Adrenal gland (tissue), 5 donors: ENCODE data around the gene FAM118B.

ENCODE experiments used
- POLR2A ChIP-seq, 2 donors: fragments of 450-650 bp; IDR thresholded peaks; one replicate each; pipeline ENCODE4 v1.6.1; 2017; ENCODE audit warnings: antibody characterized with exemption in 2 of 2, mild to moderate bottlenecking in 2 of 2, moderate library complexity in 1 of 2
- TF ChIP-seq, protein P1 (sequence below), 6 experiments: fragments of 450-650 bp in 4 of 6; fragments of 200-600 bp in 2 of 6; sonication (generic) in 1 of 6; IDR thresholded peaks; 1 replicate in 5 of 6; 2 replicates in 1 of 6; pipeline versions ENCODE4 v1.5.1 to v1.8.0; 2016 to 2021; ENCODE audit warnings: antibody characterized with exemption in 6 of 6, mild to moderate bottlenecking in 2 of 6, moderate library complexity in 1 of 6
- donor health status: DM: no; HTN: no; CAD: no.

DNA sequence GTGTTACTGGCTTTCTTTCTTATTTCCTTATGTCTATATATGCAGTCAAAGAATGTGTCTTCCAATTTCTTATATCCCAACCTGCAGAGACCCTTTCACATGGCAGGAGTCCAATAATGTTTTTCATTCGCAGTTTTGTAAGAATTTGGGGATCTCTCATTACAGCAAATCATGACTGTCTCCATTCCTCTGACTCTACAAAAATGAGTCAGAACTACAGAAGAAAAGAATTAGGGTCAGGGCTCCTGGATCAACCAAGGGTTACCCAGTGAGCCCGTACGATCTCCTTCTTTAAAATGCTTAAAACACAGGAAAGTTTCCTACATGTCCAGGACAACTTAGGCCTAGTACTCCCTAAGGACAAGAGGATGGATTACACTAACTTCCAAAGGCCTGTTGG lies 42.3 kb upstream of the FAM118B start:
- TF ChIP-seq, protein P1, sequence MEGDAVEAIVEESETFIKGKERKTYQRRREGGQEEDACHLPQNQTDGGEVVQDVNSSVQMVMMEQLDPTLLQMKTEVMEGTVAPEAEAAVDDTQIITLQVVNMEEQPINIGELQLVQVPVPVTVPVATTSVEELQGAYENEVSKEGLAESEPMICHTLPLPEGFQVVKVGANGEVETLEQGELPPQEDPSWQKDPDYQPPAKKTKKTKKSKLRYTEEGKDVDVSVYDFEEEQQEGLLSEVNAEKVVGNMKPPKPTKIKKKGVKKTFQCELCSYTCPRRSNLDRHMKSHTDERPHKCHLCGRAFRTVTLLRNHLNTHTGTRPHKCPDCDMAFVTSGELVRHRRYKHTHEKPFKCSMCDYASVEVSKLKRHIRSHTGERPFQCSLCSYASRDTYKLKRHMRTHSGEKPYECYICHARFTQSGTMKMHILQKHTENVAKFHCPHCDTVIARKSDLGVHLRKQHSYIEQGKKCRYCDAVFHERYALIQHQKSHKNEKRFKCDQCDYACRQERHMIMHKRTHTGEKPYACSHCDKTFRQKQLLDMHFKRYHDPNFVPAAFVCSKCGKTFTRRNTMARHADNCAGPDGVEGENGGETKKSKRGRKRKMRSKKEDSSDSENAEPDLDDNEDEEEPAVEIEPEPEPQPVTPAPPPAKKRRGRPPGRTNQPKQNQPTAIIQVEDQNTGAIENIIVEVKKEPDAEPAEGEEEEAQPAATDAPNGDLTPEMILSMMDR (IDR thresholded peaks at IDR 0.05), result no peak
- no peak for TF ChIP-seq POLR2A (IDR thresholded peaks at IDR 0.05)
